Measurements from ENCODE around the gene MCRIP1. TPM values are rescaled to one million over a fixed set of nuclear protein-coding genes. Genes with fewer than 3 reads are reported as not detected.

Gene MCRIP1
- total RNA-seq, 1 donor from 2014 or later, result 218 TPM

DNA sequence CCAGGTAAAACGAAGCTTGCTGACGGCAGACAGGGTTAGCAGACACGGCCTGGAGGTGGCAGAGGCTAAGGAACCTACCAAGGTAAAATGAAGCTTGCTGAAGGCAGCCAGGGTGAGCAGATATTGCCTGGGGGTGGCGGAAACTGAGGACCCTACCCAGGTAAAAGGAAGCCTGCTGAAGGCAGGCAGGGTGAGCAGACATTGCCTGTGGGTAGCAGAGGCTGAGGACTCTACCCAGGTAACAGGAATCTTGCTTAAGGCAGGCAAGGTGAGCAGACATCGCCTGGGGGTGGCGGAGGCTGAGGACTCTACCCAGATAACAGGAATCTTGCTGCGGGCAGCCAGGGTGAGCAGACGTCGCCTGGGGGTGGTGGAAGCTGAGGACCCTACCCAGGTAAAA lies 31.8 kb downstream of the MCRIP1 start:
- Mint-ChIP-seq H3K4me3 (ENCODE audit: unreplicated experiment) (no peak overlapping the region), H3K9me3 (ENCODE audit: unreplicated experiment) (peaks cover 5% of the 10 kb centered on the region), H3K27ac (ENCODE audit: unreplicated experiment) (no peak overlapping the region), H3K36me3 (ENCODE audit: unreplicated experiment) (peaks cover 7% of the 10 kb centered on the region), H3K4me1 (ENCODE audit: low read depth, unreplicated experiment) (no peaks in the 10 kb centered on the region), H3K27me3 (ENCODE audit: unreplicated experiment) (peaks cover 19% of the 10 kb centered on the region)
- TF ChIP-seq, protein P1, sequence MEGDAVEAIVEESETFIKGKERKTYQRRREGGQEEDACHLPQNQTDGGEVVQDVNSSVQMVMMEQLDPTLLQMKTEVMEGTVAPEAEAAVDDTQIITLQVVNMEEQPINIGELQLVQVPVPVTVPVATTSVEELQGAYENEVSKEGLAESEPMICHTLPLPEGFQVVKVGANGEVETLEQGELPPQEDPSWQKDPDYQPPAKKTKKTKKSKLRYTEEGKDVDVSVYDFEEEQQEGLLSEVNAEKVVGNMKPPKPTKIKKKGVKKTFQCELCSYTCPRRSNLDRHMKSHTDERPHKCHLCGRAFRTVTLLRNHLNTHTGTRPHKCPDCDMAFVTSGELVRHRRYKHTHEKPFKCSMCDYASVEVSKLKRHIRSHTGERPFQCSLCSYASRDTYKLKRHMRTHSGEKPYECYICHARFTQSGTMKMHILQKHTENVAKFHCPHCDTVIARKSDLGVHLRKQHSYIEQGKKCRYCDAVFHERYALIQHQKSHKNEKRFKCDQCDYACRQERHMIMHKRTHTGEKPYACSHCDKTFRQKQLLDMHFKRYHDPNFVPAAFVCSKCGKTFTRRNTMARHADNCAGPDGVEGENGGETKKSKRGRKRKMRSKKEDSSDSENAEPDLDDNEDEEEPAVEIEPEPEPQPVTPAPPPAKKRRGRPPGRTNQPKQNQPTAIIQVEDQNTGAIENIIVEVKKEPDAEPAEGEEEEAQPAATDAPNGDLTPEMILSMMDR (IDR thresholded peaks at IDR 0.05; ENCODE audit: partially characterized antibody, unreplicated experiment), result no peak
- DNase-seq, result no peak

DNA sequence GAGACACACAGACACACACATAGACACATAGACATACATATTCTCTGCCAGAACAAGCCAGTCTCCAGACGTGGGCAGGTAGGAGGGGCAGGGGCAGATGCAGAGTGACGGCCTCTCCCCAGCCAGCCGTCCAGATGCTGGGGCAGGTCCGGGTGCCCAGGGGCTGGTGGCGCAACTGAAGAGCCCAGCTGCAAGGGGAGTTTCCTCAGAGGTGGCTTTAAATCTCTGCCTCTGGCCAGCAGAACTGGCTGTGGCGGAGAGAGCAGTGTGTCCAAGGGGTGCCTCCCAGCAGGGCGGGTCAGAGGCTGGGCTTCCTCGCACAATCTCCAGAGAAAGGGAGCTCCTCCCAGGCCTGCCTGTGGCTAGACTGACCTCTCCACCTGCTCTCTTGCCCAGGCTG lies 38.6 kb downstream of the MCRIP1 start:
- TF ChIP-seq, protein P1 (IDR thresholded peaks at IDR 0.05; ENCODE audit: partially characterized antibody, unreplicated experiment), result no peak
- H3K4me1 Mint-ChIP-seq (ENCODE audit: low read depth, unreplicated experiment), result no peaks in the 10 kb centered on the region
- H3K27me3 Mint-ChIP-seq (ENCODE audit: unreplicated experiment), result peaks cover 2% of the 10 kb centered on the region
- peaks cover 3% of the 10 kb centered on the region for H3K9me3 Mint-ChIP-seq (ENCODE audit: unreplicated experiment)
- H3K27ac Mint-ChIP-seq (ENCODE audit: unreplicated experiment), result no peak overlapping the region
- H3K36me3 Mint-ChIP-seq (ENCODE audit: unreplicated experiment), result peaks cover under 1% of the 10 kb centered on the region
- DNase-seq, result no peak
- no peak overlapping the region for H3K4me3 Mint-ChIP-seq (ENCODE audit: unreplicated experiment)

DNA sequence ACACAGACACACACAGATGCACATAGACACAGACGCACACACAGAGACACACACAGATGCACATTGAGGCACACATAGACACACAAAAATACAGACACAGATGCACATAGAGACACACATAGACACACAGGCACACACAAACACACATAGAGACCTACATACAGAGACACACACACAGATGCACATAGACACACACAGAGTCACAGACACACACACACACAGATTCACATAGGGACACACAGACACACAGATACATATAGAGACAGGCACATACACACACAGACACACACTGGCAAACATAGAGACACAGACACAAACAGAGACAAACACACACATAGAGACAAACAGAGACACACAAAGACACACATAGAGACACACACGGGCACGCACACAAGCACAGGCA lies 39.0 kb downstream of the MCRIP1 start:
- no peak overlapping the region for H3K27ac Mint-ChIP-seq (ENCODE audit: unreplicated experiment)
- H3K9me3 Mint-ChIP-seq (ENCODE audit: unreplicated experiment), result peaks cover under 1% of the 10 kb centered on the region
- H3K36me3 Mint-ChIP-seq (ENCODE audit: unreplicated experiment), result no peaks in the 10 kb centered on the region
- no peak for DNase-seq
- no peak overlapping the region for H3K4me3 Mint-ChIP-seq (ENCODE audit: unreplicated experiment)
- TF ChIP-seq, protein P1 (IDR thresholded peaks at IDR 0.05; ENCODE audit: partially characterized antibody, unreplicated experiment), result no peak
- H3K4me1 Mint-ChIP-seq (ENCODE audit: low read depth, unreplicated experiment), result no peaks in the 10 kb centered on the region
- H3K27me3 Mint-ChIP-seq (ENCODE audit: unreplicated experiment), result no peaks in the 10 kb centered on the region

DNA sequence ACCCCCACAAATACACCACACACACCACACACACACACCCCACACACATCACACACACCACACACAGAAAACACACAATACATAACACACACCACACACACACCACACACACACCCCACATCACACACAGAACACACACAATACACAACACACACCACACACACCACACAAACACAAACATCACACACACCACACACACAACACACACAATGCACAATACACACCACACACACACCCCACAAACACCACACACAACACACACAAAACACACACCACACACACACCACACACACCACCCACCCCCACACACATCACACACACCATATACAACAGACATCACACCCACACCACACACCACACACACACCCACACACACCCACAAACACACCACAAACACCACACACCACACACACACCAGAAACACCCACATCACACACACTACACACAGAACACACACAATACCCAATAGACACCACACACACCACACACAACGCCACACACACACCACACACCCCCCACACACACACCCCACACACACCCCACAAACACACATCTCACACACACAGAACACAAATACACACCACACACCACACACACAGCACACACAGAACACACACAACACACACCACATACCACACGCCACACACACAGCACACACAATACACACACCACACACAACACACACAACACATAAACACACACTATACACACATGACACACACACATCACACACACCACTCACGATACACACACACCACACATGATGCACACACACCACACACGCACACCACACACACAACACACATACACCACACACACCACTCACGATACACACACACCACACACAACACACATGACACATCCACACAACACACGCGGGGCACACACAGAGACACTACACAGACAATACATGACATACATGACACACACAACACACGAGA lies 40.1 kb downstream of the MCRIP1 start:
- Mint-ChIP-seq H3K27ac (ENCODE audit: unreplicated experiment) (no peak overlapping the region), H3K27me3 (ENCODE audit: unreplicated experiment) (no peaks in the 10 kb centered on the region), H3K4me3 (ENCODE audit: unreplicated experiment) (no peak overlapping the region), H3K9me3 (ENCODE audit: unreplicated experiment) (no peaks in the 10 kb centered on the region), H3K4me1 (ENCODE audit: low read depth, unreplicated experiment) (no peaks in the 10 kb centered on the region), H3K36me3 (ENCODE audit: unreplicated experiment) (no peaks in the 10 kb centered on the region)
- no peak for DNase-seq
- TF ChIP-seq, protein P1 (IDR thresholded peaks at IDR 0.05; ENCODE audit: partially characterized antibody, unreplicated experiment), result no peak

Other genes starting within 250 kb of the MCRIP1 start
- 137 TPM for gene NPLOC4, start 196.2 kb downstream of the MCRIP1 start, total RNA-seq (ENCODE audit: unreplicated experiment)
- gene TSPAN10, start 196.1 kb downstream of the MCRIP1 start, total RNA-seq (ENCODE audit: unreplicated experiment), result not detected
- gene PDE6G, start 176.7 kb downstream of the MCRIP1 start, total RNA-seq (ENCODE audit: unreplicated experiment), result not detected
- 24.7 TPM for gene OXLD1, start 166.7 kb downstream of the MCRIP1 start, total RNA-seq (ENCODE audit: unreplicated experiment)
- 33.8 TPM for gene CCDC137, start 166.6 kb downstream of the MCRIP1 start, total RNA-seq (ENCODE audit: unreplicated experiment)
- 55.2 TPM for gene ARL16, start 149.5 kb downstream of the MCRIP1 start, total RNA-seq (ENCODE audit: unreplicated experiment)
- 167 TPM for gene HGS, start 149.3 kb downstream of the MCRIP1 start, total RNA-seq (ENCODE audit: unreplicated experiment)
- gene MRPL12, start 129.9 kb downstream of the MCRIP1 start, total RNA-seq (ENCODE audit: unreplicated experiment), result 57.7 TPM
- gene SLC25A10, start 121.0 kb downstream of the MCRIP1 start, total RNA-seq (ENCODE audit: unreplicated experiment), result 60.8 TPM
- gene GCGR, start 29.1 kb downstream of the MCRIP1 start, total RNA-seq (ENCODE audit: unreplicated experiment), result 6.7 TPM
- 0.81 TPM for gene PPP1R27, start 1.8 kb upstream of the MCRIP1 start, total RNA-seq (ENCODE audit: unreplicated experiment)
- 259 TPM for gene P4HB, start 27.2 kb upstream of the MCRIP1 start, total RNA-seq (ENCODE audit: unreplicated experiment)
- gene ARHGDIA, start 38.0 kb upstream of the MCRIP1 start, total RNA-seq (ENCODE audit: unreplicated experiment), result 432 TPM
- gene ALYREF, start 58.3 kb upstream of the MCRIP1 start, total RNA-seq (ENCODE audit: unreplicated experiment), result 80.6 TPM
- gene ANAPC11, start 58.4 kb upstream of the MCRIP1 start, total RNA-seq (ENCODE audit: unreplicated experiment), result 118 TPM
- gene NPB, start 68.9 kb upstream of the MCRIP1 start, total RNA-seq (ENCODE audit: unreplicated experiment), result 0.96 TPM
- gene PCYT2, start 78.1 kb upstream of the MCRIP1 start, total RNA-seq (ENCODE audit: unreplicated experiment), result 63.0 TPM
- gene SIRT7, start 84.9 kb upstream of the MCRIP1 start, total RNA-seq (ENCODE audit: unreplicated experiment), result 38.7 TPM
- 30.6 TPM for gene MAFG, start 94.4 kb upstream of the MCRIP1 start, total RNA-seq (ENCODE audit: unreplicated experiment)
- 68.1 TPM for gene PYCR1, start 104.0 kb upstream of the MCRIP1 start, total RNA-seq (ENCODE audit: unreplicated experiment)
- 0.69 TPM for gene MYADML2, start 113.9 kb upstream of the MCRIP1 start, total RNA-seq (ENCODE audit: unreplicated experiment)
- gene NOTUM, start 127.9 kb upstream of the MCRIP1 start, total RNA-seq (ENCODE audit: unreplicated experiment), result 39.8 TPM
- gene ASPSCR1, start 144.3 kb upstream of the MCRIP1 start, total RNA-seq (ENCODE audit: unreplicated experiment), result 51.7 TPM
- gene CENPX, start 189.6 kb upstream of the MCRIP1 start, total RNA-seq (ENCODE audit: unreplicated experiment), result 59.9 TPM
- 29.6 TPM for gene LRRC45, start 190.0 kb upstream of the MCRIP1 start, total RNA-seq (ENCODE audit: unreplicated experiment)
- 46.0 TPM for gene RAC3, start 198.4 kb upstream of the MCRIP1 start, total RNA-seq (ENCODE audit: unreplicated experiment)
- 89.5 TPM for gene DCXR, start 204.4 kb upstream of the MCRIP1 start, total RNA-seq (ENCODE audit: unreplicated experiment)
- gene RFNG, start 218.5 kb upstream of the MCRIP1 start, total RNA-seq (ENCODE audit: unreplicated experiment), result 50.8 TPM
- 115 TPM for gene GPS1, start 218.6 kb upstream of the MCRIP1 start, total RNA-seq (ENCODE audit: unreplicated experiment)
- gene DUS1L, start 232.5 kb upstream of the MCRIP1 start, total RNA-seq (ENCODE audit: unreplicated experiment), result 122 TPM

Data from glutamatergic neuron (in vitro differentiated cells).